Liver (tissue), 3 donors: ENCODE measurements around the gene KRTAP4-11.

Source experiments
- ATF3 ChIP-seq: IDR thresholded peaks from 2 replicates; pipeline ENCODE4 v1.6.1; 2016; ENCODE audit warnings: antibody characterized with exemption
- CTCF ChIP-seq: fragments of 150-350 bp; IDR thresholded peaks from 2 replicates; pipeline ENCODE4 v1.5.1; 2017; ENCODE audit warnings: improper control_type of control experiment, low read depth, low read length; ENCODE audit not compliant: missing input control
- EGR1 ChIP-seq, 2 donors: IDR thresholded peaks; 2 replicates each; pipeline ENCODE4 v1.6.1; 2016 to 2018; ENCODE audit warnings: antibody characterized with exemption in 2 of 2, low read depth in 2 of 2
- FOXA2 ChIP-seq: IDR thresholded peaks from 2 replicates; pipeline ENCODE4 v1.6.1; 2016; ENCODE audit warnings: antibody characterized with exemption
- JUND ChIP-seq, 2 donors: IDR thresholded peaks; 2 replicates each; pipeline ENCODE4 v1.6.1; 2016; ENCODE audit warnings: antibody characterized with exemption in 2 of 2
- MAX ChIP-seq: IDR thresholded peaks from 2 replicates; pipeline ENCODE4 v1.6.1; 2016; ENCODE audit warnings: antibody characterized with exemption
- RAD21 ChIP-seq, 2 donors: IDR thresholded peaks; 2 replicates each; pipeline ENCODE4 v1.6.1; 2016; ENCODE audit warnings: antibody characterized with exemption in 2 of 2, mild to moderate bottlenecking in 2 of 2
- REST ChIP-seq: IDR thresholded peaks from 2 replicates; pipeline ENCODE4 v1.6.1; 2016; ENCODE audit warnings: antibody characterized with exemption, mild to moderate bottlenecking
- TAF1 ChIP-seq: conservative IDR thresholded peaks from 2 replicates; pipeline ENCODE4 v1.6.1; 2016; ENCODE audit warnings: antibody characterized with exemption, mild to moderate bottlenecking
- YY1 ChIP-seq: IDR thresholded peaks from 2 replicates; pipeline ENCODE4 v1.6.1; 2016; ENCODE audit warnings: antibody characterized with exemption, mild to moderate bottlenecking
- donor health status: healthy.
- donor health status: healthy.

- TF ChIP-seq MAX, result no peak
- TF ChIP-seq ATF3, result no peak
- no peak for TF ChIP-seq CTCF
- no peak for TF ChIP-seq JUND (IDR thresholded peaks at IDR 0.05)
- no peak for TF ChIP-seq YY1
- no peak for TF ChIP-seq RAD21 (IDR thresholded peaks at IDR 0.05)
- TF ChIP-seq REST, result no peak
- TF ChIP-seq TAF1, result no peak
- TF ChIP-seq EGR1 (IDR thresholded peaks at IDR 0.05; ENCODE audit: low read depth in 2 of 2), result no peak
- no peak for TF ChIP-seq FOXA2
These were observed 15.9 kb upstream of the KRTAP4-11 start for GRCh38 chr17:41133880-41134735.
